Stimulated activated naive CD8-positive, alpha-beta T cell treated with anti-CD3 and anti-CD28 coated beads, Interleukin-15, amount 100 ng/mL, for 72 hours (primary cell): Measurements from ENCODE around the gene CCS.

Source experiments
- ATAC-seq: fragments of 150-1000 bp; cut with Tn5 transposase; 2 replicates; pipeline ENCODE4 v1.10.0; 2021; ENCODE audit warnings: mild to moderate bottlenecking, moderate library complexity
- DNase-seq, 2 donors: peaks; one replicate each; pipeline ENCODE4 v3.0.0; 2021 to 2022
- H3K27ac Mint-ChIP-seq, 2 donors: one replicate each; pipeline ENCODE4 v1.8.0; 2022; ENCODE audit warnings: mild to moderate bottlenecking in 2 of 2, mixed read lengths in 2 of 2, moderate library complexity in 2 of 2
- H3K27me3 Mint-ChIP-seq: one replicate; pipeline ENCODE4 v1.8.0; 2022; ENCODE audit warnings: mixed read lengths
- H3K4me1 Mint-ChIP-seq: one replicate; pipeline ENCODE4 v1.8.0; 2022; ENCODE audit warnings: mild to moderate bottlenecking, mixed read lengths
- H3K4me3 Mint-ChIP-seq, 2 donors: one replicate each; pipeline ENCODE4 v1.8.0; 2022; ENCODE audit warnings: mild to moderate bottlenecking in 2 of 2, mixed read lengths in 2 of 2, moderate library complexity in 1 of 2
- H3K9me3 Mint-ChIP-seq, 2 donors: one replicate each; pipeline ENCODE4 v1.8.0; 2022; ENCODE audit warnings: mixed read lengths in 2 of 2

Gene CCS

DNA sequence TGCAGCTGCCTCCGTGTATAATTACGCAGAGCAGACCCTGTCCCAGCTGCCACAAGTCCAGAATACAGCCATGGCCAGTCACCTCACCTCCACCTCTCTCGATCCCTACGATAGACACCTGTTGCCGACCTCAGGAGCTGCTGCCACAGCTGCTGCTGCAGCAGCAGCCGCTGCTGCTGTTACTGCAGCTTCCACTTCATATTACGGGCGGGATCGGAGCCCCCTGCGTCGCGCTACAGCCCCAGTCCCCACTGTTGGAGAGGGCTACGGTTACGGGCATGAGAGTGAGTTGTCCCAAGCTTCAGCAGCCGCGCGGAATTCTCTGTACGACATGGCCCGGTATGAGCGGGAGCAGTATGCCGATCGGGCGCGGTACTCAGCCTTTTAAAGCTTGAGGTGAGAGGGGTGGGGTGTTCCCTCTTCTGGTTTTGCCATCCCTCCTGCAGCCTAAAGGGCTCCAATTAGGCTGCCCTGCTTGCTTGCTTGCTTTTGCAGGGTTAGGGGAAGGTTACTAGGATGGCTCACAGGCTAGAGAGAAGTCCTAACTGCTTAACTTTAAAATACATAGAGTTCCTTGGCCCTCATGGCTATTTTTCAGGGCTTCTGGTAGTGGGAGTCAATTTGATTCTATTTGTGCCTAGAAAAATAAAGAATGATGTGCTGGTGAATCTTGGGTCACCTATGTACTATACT lies 50.9 kb downstream of the CCS start:
- DNase-seq (no peak), ATAC-seq (no peak)
- Mint-ChIP-seq H3K4me1 (peaks cover 90% of the 10 kb centered on the region), H3K27me3 (no peaks in the 10 kb centered on the region), H3K9me3 (no peaks in the 10 kb centered on the region), H3K4me3 (peak overlapping the region; percentile 46 to 88), H3K27ac (peak overlapping the region in 1 of 2 donors; percentile 93)

DNA sequence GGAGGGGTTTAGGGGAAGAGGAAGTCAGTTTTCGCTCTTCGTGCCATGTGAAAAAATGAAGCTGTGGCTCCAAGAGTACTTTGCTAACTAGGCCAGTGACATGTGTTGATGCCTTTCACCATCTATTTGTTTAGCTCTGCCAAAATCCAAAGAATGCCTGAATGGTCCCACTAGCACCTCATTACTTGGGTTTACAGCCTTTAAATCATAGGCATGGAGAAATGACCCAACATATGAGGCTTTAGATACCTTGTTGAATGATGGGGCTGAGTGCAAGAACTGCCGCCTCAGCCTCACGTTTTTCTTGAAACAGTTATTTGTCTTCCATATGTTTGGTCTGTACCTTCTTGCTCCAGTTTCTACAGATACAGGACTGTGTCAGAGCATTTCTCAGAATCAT lies 53.8 kb downstream of the CCS start:
- Mint-ChIP-seq H3K27ac (peak overlapping the region in 1 of 2 donors; percentile 77), H3K4me3 (no peak overlapping the region), H3K9me3 (no peaks in the 10 kb centered on the region), H3K27me3 (no peaks in the 10 kb centered on the region), H3K4me1 (peaks cover 85% of the 10 kb centered on the region)
- no peak for DNase-seq
- no peak for ATAC-seq

DNA sequence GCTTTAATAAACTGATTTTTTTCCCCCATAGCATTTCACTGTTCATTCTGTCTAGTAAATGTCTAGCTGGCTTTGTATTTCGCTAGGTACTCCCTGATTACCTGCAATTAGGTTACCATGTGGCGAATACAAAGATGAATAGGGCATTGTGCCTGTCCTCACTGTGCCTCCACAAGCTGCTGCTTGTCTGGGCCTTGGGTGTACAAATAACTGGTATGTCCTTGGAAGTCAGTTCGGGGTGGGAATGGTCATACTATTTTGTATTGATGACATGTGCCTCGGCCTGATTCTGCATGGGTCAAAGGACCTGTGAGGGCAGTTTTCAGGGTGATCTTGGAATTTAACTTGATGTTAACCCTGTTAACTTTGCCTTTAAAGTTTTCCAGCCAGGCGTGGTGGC lies 56.9 kb downstream of the CCS start:
- Mint-ChIP-seq H3K27ac (peak overlapping the region in 1 of 2 donors; percentile 12), H3K4me1 (peaks cover 71% of the 10 kb centered on the region), H3K4me3 (no peak overlapping the region), H3K9me3 (no peaks in the 10 kb centered on the region), H3K27me3 (no peaks in the 10 kb centered on the region)
- no peak for DNase-seq
- ATAC-seq: no peak

DNA sequence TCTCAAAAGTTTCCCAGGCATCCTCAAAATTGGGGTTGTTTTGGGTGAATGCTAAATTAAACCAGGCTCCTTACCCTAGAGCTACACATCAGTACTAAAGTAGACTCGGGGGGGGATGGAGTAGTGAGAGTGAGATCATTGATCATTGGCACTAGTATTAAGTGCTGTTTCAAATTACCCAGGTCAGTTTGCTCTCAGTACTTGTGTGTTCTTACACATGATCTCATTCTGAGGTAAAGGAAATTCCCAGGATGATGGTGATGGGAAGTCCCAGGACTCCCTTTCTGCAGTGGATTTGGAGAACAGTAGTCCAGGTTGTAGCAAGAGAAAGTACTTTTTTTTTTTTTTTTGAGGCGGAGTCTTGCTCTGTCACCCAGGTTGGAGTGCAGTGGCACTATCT lies 58.0 kb downstream of the CCS start:
- no peaks in the 10 kb centered on the region for H3K9me3 Mint-ChIP-seq
- H3K4me1 Mint-ChIP-seq: peaks cover 67% of the 10 kb centered on the region
- peak overlapping the region in 1 of 2 donors; percentile 71 for H3K27ac Mint-ChIP-seq
- no peak overlapping the region for H3K4me3 Mint-ChIP-seq
- ATAC-seq: peak; percentile 63
- DNase-seq: no peak
- no peaks in the 10 kb centered on the region for H3K27me3 Mint-ChIP-seq

DNA sequence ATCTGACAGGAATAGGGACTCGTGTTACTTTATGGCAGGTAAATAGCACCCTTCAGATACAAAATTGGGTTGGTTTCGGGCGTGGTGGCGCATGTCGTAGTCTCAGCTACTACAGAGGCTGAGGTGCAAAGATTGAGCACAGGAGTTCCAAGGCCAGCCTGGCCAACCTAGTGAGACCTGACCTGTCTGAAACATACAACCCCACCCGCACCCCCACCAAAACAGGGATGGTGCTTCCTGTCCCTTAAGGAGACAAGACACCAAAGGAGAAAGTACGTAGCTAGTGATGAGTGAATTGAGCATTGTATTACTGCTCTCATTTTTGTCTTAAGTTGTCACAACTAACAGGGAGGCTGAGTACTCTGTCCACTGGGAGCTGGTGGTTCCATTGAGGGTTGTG lies 59.7 kb downstream of the CCS start:
- Mint-ChIP-seq H3K27me3 (no peaks in the 10 kb centered on the region), H3K4me3 (no peak overlapping the region), H3K27ac (no peak overlapping the region), H3K9me3 (no peaks in the 10 kb centered on the region), H3K4me1 (peaks cover 50% of the 10 kb centered on the region)
- no peak for ATAC-seq
- no peak for DNase-seq

DNA sequence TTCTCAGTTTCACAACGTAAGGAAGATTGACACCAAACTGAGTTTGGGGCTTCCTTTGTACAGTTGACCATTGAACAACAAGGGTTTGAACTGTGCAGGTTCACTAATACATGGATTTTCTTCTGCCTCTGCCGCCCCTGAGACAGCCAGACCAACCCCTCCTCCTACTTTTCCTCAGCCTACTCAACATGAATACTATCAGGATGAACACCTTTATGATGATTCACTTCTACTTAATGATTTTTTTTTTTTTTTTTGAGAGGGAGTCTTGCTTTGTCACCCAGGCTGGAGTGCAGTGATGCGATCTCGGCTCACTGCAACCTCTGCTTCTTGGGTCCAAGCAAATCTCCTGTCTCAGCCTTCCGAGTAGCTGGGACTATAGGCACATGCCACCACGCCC lies 60.1 kb downstream of the CCS start:
- DNase-seq (no peak), ATAC-seq (no peak)
- Mint-ChIP-seq H3K4me1 (peaks cover 48% of the 10 kb centered on the region), H3K4me3 (no peak overlapping the region), H3K27ac (peak overlapping the region in 1 of 2 donors; percentile 87), H3K9me3 (no peaks in the 10 kb centered on the region), H3K27me3 (no peaks in the 10 kb centered on the region)
